OCI-LY7 (cell line): ENCODE results near the gene SF3B1.
"Not testable (repeated sequence)": the region's sequence is repeated elsewhere in the genome, so short reads cannot be mapped to it uniquely, and the experiment has no call there.

Source experiments
- CTCF ChIP-seq: fragments of 200-600 bp; sonication (generic); conservative IDR thresholded peaks from 2 replicates; pipeline ENCODE4 v1.5.1; 2014; ENCODE audit warnings: mild to moderate bottlenecking, antibody characterized with exemption, low read length, moderate library complexity, mixed read lengths
- EZH2phosphoT487 ChIP-seq: fragments of 200-600 bp; sonication (generic); IDR thresholded peaks from 2 replicates; pipeline ENCODE4 v1.6.1; 2018; ENCODE audit warnings: low read depth, borderline replicate concordance, mild to moderate bottlenecking, mixed run types, antibody characterized with exemption, low read length, moderate library complexity, mixed read lengths

- not testable (repeated sequence) for TF ChIP-seq CTCF, EZH2phosphoT487
These were observed 90.9 kb downstream of the SF3B1 start for GRCh38 chr2:197343968-197344367.
